Endodermal cell (in vitro differentiated cells): ENCODE results near the gene CUL9. TPM values are rescaled to one million over a fixed set of nuclear protein-coding genes. Genes with fewer than 3 reads are reported as not detected.

Source experiments
- DNase-seq: peaks from one replicate; pipeline ENCODE4 v3.0.0-alpha.2; 2017
- H3K27ac ChIP-seq: 2 replicates; pipeline ENCODE4 v1.5.1; 2013; ENCODE audit warnings: mild to moderate bottlenecking, low read depth, low read length, moderate library complexity
- H3K27me3 ChIP-seq: 2 replicates; pipeline ENCODE4 v1.6.1; 2013; ENCODE audit warnings: mild to moderate bottlenecking, low read length, moderate library complexity; ENCODE audit not compliant: insufficient read depth, control insufficient read depth, poor library complexity, severe bottlenecking
- H3K36me3 ChIP-seq: 2 replicates; pipeline ENCODE4 v1.7.0; 2013; ENCODE audit warnings: mild to moderate bottlenecking, low read length, moderate library complexity; ENCODE audit not compliant: control insufficient read depth, insufficient read depth
- H3K4me1 ChIP-seq: one replicate; pipeline ENCODE4 v1.7.0; 2013; ENCODE audit warnings: low read length; ENCODE audit not compliant: control insufficient read depth, insufficient read depth
- H3K4me3 ChIP-seq: 2 replicates; pipeline ENCODE4 v1.5.1; 2013; ENCODE audit warnings: mild to moderate bottlenecking, low read length, moderate library complexity
- H3K9ac ChIP-seq: 2 replicates; pipeline ENCODE4 v1.6.1; 2013; ENCODE audit warnings: mild to moderate bottlenecking, low read length, moderate library complexity; ENCODE audit not compliant: poor library complexity, severe bottlenecking; ENCODE audit errors: extremely low read depth
- H3K9me3 ChIP-seq: 2 replicates; pipeline ENCODE4 v1.6.1; 2013; ENCODE audit warnings: mild to moderate bottlenecking, low read length, moderate library complexity; ENCODE audit not compliant: control insufficient read depth
- H3K27ac Mint-ChIP-seq: 2 replicates; pipeline ENCODE4 v1.8.0; 2020; ENCODE audit warnings: mixed read lengths
- H3K27me3 Mint-ChIP-seq: 2 replicates; pipeline ENCODE4 v1.8.0; 2021; ENCODE audit warnings: mild to moderate bottlenecking, mixed read lengths; ENCODE audit not compliant: insufficient read depth
- H3K36me3 Mint-ChIP-seq: 2 replicates; pipeline ENCODE4 v1.8.0; 2020; ENCODE audit warnings: low read depth, mixed read lengths
- H3K4me1 Mint-ChIP-seq: 2 replicates; pipeline ENCODE4 v1.8.0; 2020; ENCODE audit warnings: mixed read lengths
- H3K4me3 Mint-ChIP-seq: 2 replicates; pipeline ENCODE4 v1.8.0; 2020; ENCODE audit warnings: mild to moderate bottlenecking, moderate library complexity, mixed read lengths
- H3K9me3 Mint-ChIP-seq: 2 replicates; pipeline ENCODE4 v1.8.0; 2020; ENCODE audit warnings: mild to moderate bottlenecking, mixed read lengths
- WGBS, 2 experiments: methylation state at CpG; one replicate each; pipeline versions ENCODE4 v1.1.5 to v1.1.7; 2013; ENCODE audit warnings: missing lambda C conversion rate in 2 of 2, mixed read lengths in 1 of 2; ENCODE audit not compliant: insufficient coverage in 1 of 2, insufficient read length in 1 of 2; 5-methylcytosine and 5-hydroxymethylcytosine counted together
- total RNA-seq, 2 donors: library from RNA; stranded (reverse); fragmentation: NEBNext Ultra II Directional in 1 of 2; extraction: Animal tissue kit (Norgen Biotek cat#: 25700) in 1 of 2; gene quantifications; 2 replicates in 1 of 2; 3 replicates in 1 of 2; pipeline ENCODE4 v1.2.1, GENCODE V29; 2021
- TF ChIP-seq, protein P1 (sequence below): fragments of 200-600 bp; sonication (generic); conservative IDR thresholded peaks from 2 replicates; pipeline ENCODE4 v1.5.0; 2021; ENCODE audit warnings: antibody characterized with exemption, mild to moderate bottlenecking

The CUL9 gene
- total RNA-seq, 2 donors from 2014 or later: 30.3 to 34.1 TPM

DNA sequence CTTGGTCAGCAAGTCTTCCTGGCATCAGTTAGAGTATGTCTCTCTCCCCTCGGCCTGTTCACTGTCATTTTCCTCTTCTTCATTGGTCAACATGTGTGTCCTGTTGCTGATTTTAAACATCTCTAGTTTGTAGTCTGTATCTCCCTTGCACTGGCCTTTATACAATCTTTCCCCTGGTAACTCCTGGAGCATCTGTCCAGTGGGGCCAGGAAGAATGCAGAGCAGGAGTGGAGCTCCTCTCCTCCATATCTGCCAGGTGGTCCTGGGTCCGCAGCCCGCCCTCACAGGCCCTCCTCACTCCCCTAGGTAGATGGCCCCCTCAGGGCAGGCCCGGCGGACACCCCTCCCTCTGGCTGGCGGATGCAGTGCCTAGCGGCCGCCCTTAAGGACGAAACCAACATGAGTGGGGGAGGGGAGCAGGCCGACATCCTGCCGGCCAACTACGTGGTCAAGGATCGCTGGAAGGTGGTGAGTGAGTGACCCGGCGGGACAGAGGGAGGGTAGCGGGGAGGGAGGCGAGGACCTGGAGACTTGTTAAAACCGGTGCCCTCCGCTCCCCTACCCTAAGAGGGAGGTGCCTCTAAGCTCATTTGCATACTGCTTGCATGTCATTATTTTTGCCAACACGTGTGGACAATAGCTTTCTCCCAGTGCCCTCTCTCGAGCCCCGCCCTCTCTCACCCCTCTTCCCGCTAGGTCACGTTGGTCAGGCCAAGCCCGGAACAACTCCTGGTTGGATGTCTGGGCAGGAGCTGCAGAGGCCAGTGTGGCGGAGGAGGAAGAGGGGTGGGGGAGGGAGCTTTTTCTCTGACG lies 64.5 kb downstream of the CUL9 start:
- Mint-ChIP-seq H3K27me3 (peaks cover 35% of the 10 kb centered on the region), H3K27ac (peak overlapping the region; percentile 84), H3K4me1 (peaks cover 19% of the 10 kb centered on the region), H3K9me3 (no peaks in the 10 kb centered on the region), H3K4me3 (peak overlapping the region; percentile 78), H3K36me3 (no peaks in the 10 kb centered on the region)
- Histone ChIP-seq H3K9me3 (no peaks in the 10 kb centered on the region), H3K27ac (peak overlapping the region; percentile 48), H3K27me3 (peaks cover 69% of the 10 kb centered on the region), H3K4me1 (no peaks in the 10 kb centered on the region), H3K9ac (no peak overlapping the region), H3K36me3 (no peaks in the 10 kb centered on the region), H3K4me3 (peak overlapping the region; percentile 84)
- 0 to 9% methylated on average over 2 to 27 of the region's 27 CpGs for WGBS, 2 experiments
- TF ChIP-seq, protein P1, sequence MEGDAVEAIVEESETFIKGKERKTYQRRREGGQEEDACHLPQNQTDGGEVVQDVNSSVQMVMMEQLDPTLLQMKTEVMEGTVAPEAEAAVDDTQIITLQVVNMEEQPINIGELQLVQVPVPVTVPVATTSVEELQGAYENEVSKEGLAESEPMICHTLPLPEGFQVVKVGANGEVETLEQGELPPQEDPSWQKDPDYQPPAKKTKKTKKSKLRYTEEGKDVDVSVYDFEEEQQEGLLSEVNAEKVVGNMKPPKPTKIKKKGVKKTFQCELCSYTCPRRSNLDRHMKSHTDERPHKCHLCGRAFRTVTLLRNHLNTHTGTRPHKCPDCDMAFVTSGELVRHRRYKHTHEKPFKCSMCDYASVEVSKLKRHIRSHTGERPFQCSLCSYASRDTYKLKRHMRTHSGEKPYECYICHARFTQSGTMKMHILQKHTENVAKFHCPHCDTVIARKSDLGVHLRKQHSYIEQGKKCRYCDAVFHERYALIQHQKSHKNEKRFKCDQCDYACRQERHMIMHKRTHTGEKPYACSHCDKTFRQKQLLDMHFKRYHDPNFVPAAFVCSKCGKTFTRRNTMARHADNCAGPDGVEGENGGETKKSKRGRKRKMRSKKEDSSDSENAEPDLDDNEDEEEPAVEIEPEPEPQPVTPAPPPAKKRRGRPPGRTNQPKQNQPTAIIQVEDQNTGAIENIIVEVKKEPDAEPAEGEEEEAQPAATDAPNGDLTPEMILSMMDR: no peak
- DNase-seq: peak; percentile 96

DNA sequence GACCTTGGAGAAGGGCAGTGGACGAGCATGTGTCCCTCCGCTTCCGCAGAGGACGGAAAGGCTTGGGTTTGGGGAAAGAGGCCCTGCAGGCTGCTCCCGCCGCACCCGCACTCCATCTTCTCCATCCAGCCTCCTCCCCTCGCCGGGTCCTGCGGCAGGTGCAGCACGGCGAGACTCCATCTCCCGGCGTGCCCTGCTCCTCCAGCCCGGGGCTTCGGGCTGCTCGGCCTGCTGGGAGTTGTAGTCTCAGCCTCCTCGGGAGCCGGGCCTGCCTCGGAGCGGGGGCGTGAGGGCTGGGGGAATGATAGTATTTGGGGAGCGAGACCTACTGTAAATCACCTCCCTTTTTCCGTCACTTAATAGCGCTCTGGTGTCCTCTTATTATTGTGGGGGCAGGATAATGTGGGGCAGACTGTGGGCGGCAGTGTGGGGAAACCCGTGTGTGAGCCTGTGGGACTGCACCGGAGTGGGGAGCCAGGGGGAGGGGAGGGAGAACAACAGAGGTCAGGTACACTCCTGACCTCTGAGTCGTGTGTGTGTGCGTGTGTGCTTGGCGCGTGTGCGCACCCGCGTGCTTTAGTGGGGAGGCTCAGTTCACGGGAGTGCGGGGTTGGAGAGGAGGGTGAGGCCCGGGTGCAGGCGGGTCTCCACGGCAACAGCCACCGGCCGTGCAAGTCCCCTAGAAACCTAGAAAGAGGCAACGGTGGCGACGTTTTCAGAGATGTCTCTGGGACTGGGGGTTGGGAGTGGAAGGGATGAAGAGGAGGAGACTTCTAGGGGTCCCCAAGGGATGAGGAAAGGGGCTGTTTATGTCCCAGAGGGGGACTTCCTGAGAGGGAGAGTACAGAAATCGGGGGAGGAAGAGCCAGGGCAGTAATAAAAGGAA lies 65.4 kb downstream of the CUL9 start:
- 8 to 23% methylated on average over 18 to 46 of the region's 46 CpGs for WGBS, 2 experiments
- peak; percentile 95 for DNase-seq
- Mint-ChIP-seq H3K36me3 (no peaks in the 10 kb centered on the region), H3K27me3 (peaks cover 39% of the 10 kb centered on the region), H3K27ac (peak overlapping the region; percentile 84), H3K9me3 (no peaks in the 10 kb centered on the region), H3K4me1 (peaks cover 22% of the 10 kb centered on the region), H3K4me3 (peak overlapping the region; percentile 78)
- H3K27me3 ChIP-seq: peaks cover 61% of the 10 kb centered on the region
- no peaks in the 10 kb centered on the region for H3K4me1 ChIP-seq
- H3K9me3 ChIP-seq: no peaks in the 10 kb centered on the region
- H3K36me3 ChIP-seq: no peaks in the 10 kb centered on the region
- TF ChIP-seq, protein P1: no peak
- peak overlapping the region; percentile 84 for H3K4me3 ChIP-seq
- H3K9ac ChIP-seq: no peak overlapping the region
- peak overlapping the region; percentile 48 for H3K27ac ChIP-seq

DNA sequence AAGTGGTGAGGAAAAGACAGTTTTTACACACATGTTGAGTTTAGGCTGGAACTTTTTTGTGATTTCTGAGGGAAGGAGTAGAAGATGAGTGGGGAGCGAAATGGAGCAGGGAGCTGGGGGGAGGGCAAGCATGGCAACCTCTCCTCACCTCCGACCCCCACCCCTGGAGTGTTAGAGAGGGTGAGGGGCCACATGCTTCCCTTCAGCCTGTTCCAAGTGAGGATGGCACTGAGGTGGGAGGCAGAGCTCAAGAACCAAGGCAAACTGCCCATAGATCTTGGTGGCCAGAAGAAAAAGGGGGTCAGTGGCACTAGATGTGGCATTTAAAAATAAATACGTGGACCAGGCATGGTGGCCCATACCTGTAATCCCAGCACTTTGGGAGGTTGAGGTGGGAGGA lies 66.1 kb downstream of the CUL9 start:
- Histone ChIP-seq H3K9ac (no peak overlapping the region), H3K36me3 (no peaks in the 10 kb centered on the region), H3K27me3 (peaks cover 53% of the 10 kb centered on the region), H3K9me3 (no peaks in the 10 kb centered on the region), H3K27ac (no peak overlapping the region), H3K4me3 (no peak overlapping the region), H3K4me1 (no peaks in the 10 kb centered on the region)
- Mint-ChIP-seq H3K9me3 (no peaks in the 10 kb centered on the region), H3K4me3 (peak overlapping the region; percentile 78), H3K4me1 (peaks cover 22% of the 10 kb centered on the region), H3K27ac (no peak overlapping the region), H3K36me3 (no peaks in the 10 kb centered on the region), H3K27me3 (peaks cover 43% of the 10 kb centered on the region)
- TF ChIP-seq, protein P1: no peak
- WGBS, 2 experiments: 82 to 100% methylated on average over 1 to 3 of the region's 3 CpGs
- DNase-seq: no peak
